ENCODE data around the gene DNAH6. TPM values are rescaled to one million over a fixed set of nuclear protein-coding genes. Genes with fewer than 3 reads are reported as not detected.

The DNAH6 gene
- total and polyA plus RNA-seq, 2 of the 8 experiments (the other 6 are each of a cell fraction or from before 2014, with no cell fraction given), result 0.06 to 0.43 TPM

GRCh38 chr2:84800194-84800805 lies 284.0 kb downstream of the DNAH6 start (continued):
- TF ChIP-seq E2F6 (IDR thresholded peaks at IDR 0.05) (no peak), SIX5 (IDR thresholded peaks at IDR 0.05; ENCODE audit: low read depth, low read length) (no peak), POLR2A (IDR thresholded peaks at IDR 0.05; ENCODE audit: control extremely low read depth in 1 of 2, low read depth in 2 of 2, low read length in 2 of 2) (no peak), CHD7 (IDR thresholded peaks at IDR 0.05; ENCODE audit: insufficient replicate concordance, low read length) (no peak), RNF2 (IDR thresholded peaks at IDR 0.05; ENCODE audit: borderline replicate concordance, low read depth, low read length, missing control alignments, poor library complexity, severe bottlenecking) (no peak), TBP (IDR thresholded peaks at IDR 0.05; ENCODE audit: low read depth, low read length) (no peak), GTF2F1 (IDR thresholded peaks at IDR 0.05; ENCODE audit: borderline replicate concordance, low read depth, low read length) (no peak), MAX (IDR thresholded peaks at IDR 0.05) (no peak)
- TF ChIP-seq, protein P1, sequence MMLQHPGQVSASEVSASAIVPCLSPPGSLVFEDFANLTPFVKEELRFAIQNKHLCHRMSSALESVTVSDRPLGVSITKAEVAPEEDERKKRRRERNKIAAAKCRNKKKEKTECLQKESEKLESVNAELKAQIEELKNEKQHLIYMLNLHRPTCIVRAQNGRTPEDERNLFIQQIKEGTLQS (IDR thresholded peaks at IDR 0.05; ENCODE audit: insufficient read depth, low read depth, low read length), result no peak
